Brain microvascular endothelial cell (primary cell): ENCODE data around the gene MCL1.
"Not testable (repeated sequence)": the region's sequence is repeated elsewhere in the genome, so short reads cannot be mapped to it uniquely, and the experiment has no call there.

Source experiments
- DNase-seq: peaks from one replicate; pipeline ENCODE4 v3.0.0-alpha.2; 2020
- H3K27ac ChIP-seq: fragments of 250-450 bp; sonication (Bioruptor Pico); 2 replicates; pipeline ENCODE4 v1.5.1; 2020; ENCODE audit warnings: mild to moderate bottlenecking, moderate library complexity
- H3K27me3 ChIP-seq: fragments of 250-450 bp; sonication (Bioruptor Pico); replicated peaks from 2 replicates; pipeline ENCODE4 v1.5.1; 2020; ENCODE audit warnings: mild to moderate bottlenecking
- H3K36me3 ChIP-seq: fragments of 250-450 bp; sonication (Bioruptor Pico); replicated peaks from 2 replicates; pipeline ENCODE4 v1.5.1; 2020; ENCODE audit warnings: mild to moderate bottlenecking
- H3K4me3 ChIP-seq: 2 replicates; pipeline ENCODE4 v1.5.1; 2011; ENCODE audit warnings: low read depth, mild to moderate bottlenecking, control low read depth, low read length, moderate library complexity
- CTCF ChIP-seq: IDR thresholded peaks from 2 replicates; pipeline ENCODE4 v1.5.1; 2011; ENCODE audit warnings: low read depth, mild to moderate bottlenecking, moderate library complexity, low read length, control low read depth, inconsistent platforms; ENCODE audit errors: missing control alignments
- in situ Hi-C: cut with HindIII; loops from 2 replicates; pipeline ENCODE4 v1.10.0; 2017; ENCODE audit warnings: low sequenced_read_pairs, low pct_ligation_motif_present

MCL1 gene

GRCh38 chr1:150582371-150582770, 3.0 kb upstream of the MCL1 start:
- Histone ChIP-seq H3K4me3 (no peak overlapping the region), H3K36me3 (peaks cover 20% of the 10 kb centered on the region), H3K27me3 (no peaks in the 10 kb centered on the region), H3K27ac (no peak overlapping the region)
- TF ChIP-seq CTCF = no peak
- DNase-seq = no peak
- in situ Hi-C loops = no loop called here

- H3K27ac ChIP-seq, H3K4me3 ChIP-seq, H3K27me3 ChIP-seq, in situ Hi-C loops, DNase-seq: not testable (repeated sequence)
- H3K36me3 ChIP-seq = peaks cover 24% of the 10 kb centered on the region
Observed at GRCh38 chr1:150581962-150582361, 2.6 kb upstream of the MCL1 start.

GRCh38 chr1:150581437-150581836, 2.0 kb upstream of the MCL1 start:
- H3K36me3 ChIP-seq = peaks cover 29% of the 10 kb centered on the region
- DNase-seq, H3K4me3 ChIP-seq, H3K27ac ChIP-seq, in situ Hi-C loops, H3K27me3 ChIP-seq: not testable (repeated sequence)

GRCh38 chr1:150580966-150581365, 1.6 kb upstream of the MCL1 start:
- H3K27ac ChIP-seq, in situ Hi-C loops, DNase-seq, H3K27me3 ChIP-seq, H3K4me3 ChIP-seq: not testable (repeated sequence)
- H3K36me3 ChIP-seq = peaks cover 34% of the 10 kb centered on the region

- Histone ChIP-seq H3K27me3 (no peaks in the 10 kb centered on the region), H3K4me3 (peak overlapping the region; percentile 45), H3K36me3 (peaks cover 42% of the 10 kb centered on the region), H3K27ac (peak overlapping the region; percentile 79)
- in situ Hi-C loops = no loop called here
- no peak for TF ChIP-seq CTCF
- DNase-seq = no peak
Observed at GRCh38 chr1:150579945-150580642, 684 bp upstream of the MCL1 start.

GRCh38 chr1:150578272-150579109, 919 bp downstream of the MCL1 start:
- in situ Hi-C loops = no loop called here
- TF ChIP-seq CTCF = no peak
- no peaks in the 10 kb centered on the region for H3K27me3 ChIP-seq
- peak overlapping the region; percentile 100 for H3K4me3 ChIP-seq
- peak overlapping the region; percentile 97 for H3K27ac ChIP-seq
- peak; percentile 82 for DNase-seq
- peaks cover 57% of the 10 kb centered on the region for H3K36me3 ChIP-seq

- in situ Hi-C loops = no loop called here
- Histone ChIP-seq H3K36me3 (peaks cover 65% of the 10 kb centered on the region), H3K4me3 (peak overlapping the region; percentile 100), H3K27ac (peak overlapping the region; percentile 97), H3K27me3 (no peaks in the 10 kb centered on the region)
- peak; percentile 35 for DNase-seq
- no peak for TF ChIP-seq CTCF
Observed at GRCh38 chr1:150577557-150578271, 1.7 kb downstream of the MCL1 start.
